ENCODE data around the gene ZBTB25.
A peak's percentile ranks its signal among the peaks of the same experiment; 100 is the strongest.

Gene ZBTB25

DNA sequence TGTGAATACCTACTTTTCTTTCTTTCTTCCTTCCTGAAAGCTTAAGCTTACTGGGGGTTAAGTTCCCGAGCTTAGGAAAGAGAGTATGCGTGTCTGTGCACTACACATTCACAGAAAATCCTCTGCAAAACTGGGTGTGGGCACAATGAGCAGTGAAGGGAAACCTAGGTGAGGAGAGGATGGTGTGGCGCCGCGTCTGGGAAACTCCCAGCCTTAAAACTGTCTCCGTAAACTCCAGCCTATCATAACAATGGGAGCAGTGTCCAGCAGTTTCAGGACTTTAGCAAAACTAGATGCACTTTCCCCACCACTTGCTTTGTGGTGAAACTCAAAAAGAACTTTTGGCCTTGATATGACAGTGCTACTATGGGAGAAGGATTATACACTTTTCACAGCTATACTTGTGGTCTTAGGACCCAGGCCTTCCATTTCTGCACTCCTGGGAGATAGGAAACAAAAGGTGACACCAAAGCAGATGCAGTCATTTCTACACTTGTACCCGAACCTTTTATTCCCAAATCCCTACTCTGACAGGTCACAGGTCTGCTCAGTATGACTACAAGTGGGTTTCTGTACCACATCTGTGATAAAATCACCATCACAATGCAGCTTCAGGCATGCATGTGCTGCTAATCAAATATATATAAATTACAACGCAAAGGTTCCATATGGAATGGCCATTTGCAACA lies 27.9 kb downstream of the ZBTB25 start:
- no peak for DNase-seq

DNA sequence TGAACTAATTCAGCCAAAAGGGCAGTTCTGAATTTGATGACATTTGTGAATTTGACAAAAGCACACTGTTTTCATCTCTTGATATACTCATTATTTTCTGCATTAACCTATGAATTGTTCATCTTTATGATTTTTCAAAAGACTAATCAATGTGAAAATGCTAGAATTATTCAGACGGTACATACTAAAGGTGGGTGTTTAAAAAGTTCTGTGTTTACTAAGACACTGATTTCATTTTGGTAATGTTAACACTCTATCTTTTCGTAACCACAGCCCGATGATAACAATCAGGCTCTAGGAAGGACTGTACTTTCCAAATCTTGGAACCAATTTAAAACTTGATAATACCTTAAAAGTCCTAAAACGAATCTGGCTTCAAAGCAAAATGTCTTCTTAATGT lies 28.9 kb downstream of the ZBTB25 start:
- DNase-seq: no peak

DNA sequence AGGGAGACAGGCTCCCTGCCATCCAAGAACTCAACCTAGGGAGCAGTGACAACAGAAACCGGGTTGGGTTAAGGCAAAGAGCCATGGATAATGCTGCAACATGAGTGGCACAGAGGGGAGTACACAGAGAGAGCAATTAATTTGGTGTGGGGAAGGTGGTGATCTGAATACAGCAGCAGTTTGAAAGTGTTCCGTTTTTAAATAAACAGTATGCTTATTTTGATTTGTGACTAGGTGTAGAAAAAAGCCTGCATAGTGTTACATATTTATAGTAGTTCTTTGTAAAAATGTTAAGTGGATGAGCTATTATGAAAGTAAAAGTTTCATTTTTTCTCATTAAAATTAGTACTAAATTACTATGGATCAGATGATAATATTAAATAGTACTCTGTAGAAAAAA lies 29.6 kb downstream of the ZBTB25 start:
- no peak for DNase-seq

DNA sequence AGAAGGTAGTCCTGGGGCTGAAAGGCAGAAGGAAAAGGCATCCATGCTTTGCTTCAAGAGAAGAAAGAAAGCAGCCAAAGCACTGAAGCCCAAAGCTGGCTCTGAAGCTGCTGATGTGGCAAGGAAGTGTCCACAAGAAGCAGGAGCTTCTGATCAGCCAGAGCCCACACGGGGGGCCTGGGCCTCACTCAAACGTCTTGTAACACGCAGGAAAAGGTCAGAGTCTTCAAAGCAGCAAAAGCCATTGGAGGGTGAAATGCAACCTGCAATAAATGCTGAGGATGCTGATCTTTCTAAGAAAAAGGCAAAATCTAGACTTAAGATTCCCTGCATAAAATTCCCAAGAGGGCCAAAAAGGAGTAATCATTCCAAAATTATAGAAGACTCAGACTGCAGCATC lies 35.2 kb downstream of the ZBTB25 start:
- no peak for DNase-seq

DNA sequence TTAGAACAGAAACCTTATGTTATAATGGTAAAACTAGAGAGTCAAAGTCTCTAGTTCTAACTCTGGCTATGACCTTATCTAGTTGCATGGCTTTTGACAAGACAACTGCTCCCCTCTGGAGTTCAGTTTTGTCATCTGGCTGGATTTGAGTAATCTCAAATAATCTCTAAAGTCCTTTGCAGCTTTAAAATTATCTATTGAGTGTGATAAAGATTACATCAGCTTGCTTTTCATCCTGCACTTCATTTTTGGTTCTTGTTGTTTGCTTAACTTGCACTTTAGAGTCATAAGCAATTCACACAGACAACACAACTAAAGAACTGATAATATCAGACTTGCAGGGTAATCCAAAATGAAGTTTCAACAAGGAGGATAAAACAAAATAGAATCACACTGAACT lies 36.1 kb downstream of the ZBTB25 start:
- no peak for DNase-seq

DNA sequence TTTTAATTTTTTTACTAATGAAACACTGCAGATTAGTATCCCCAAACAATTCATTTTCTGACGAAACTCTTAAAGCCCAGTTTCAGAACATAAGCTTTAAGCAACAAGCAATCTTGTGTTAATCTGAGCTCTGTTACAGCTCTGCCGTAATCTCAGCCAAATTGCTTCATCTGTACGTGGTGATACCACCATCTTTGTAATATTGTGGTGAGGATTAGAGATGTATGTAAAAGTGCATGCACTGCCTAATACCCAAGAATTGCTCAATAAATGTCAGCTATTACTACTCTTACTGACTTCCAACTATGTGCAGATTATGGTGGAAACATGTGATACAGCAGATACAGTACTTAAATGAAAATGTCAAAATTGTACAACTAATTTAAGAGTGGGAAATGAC lies 36.5 kb downstream of the ZBTB25 start:
- DNase-seq: no peak

DNA sequence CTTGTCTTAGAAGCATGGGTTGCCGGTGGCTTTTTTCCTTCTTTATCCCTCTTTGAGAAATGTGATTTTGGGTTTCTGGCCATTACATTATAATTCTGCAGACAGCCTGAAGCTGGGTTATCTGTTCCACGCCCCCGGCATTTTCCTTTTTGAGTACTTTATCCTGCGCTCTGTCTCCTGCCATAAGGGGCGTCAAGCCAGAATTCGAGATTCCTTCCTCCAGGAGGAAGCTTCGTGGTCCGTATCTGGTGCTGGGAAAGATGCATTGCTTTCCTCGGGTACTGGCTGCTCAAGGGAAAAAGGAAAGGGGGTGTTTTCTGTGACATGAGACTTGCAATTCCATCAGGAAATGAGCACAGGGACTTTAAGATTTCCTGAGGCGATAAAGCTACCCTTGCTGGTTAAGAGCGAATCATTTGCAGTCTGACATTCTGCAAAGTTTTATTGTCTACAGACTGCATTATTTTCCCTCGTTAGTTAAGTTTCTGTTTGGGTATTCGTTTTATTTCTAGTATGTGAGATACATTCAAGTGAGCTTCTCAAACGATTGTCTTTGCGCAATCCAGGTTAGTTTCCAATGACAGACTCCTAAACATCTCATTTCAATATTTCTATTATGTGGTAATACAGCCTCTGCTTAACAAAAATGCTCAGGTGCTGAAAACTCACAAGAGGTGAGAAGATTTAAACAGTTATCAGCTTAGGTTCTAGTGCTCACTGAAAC lies 37.6 kb downstream of the ZBTB25 start:
- peak; percentile 37 for DNase-seq

DNA sequence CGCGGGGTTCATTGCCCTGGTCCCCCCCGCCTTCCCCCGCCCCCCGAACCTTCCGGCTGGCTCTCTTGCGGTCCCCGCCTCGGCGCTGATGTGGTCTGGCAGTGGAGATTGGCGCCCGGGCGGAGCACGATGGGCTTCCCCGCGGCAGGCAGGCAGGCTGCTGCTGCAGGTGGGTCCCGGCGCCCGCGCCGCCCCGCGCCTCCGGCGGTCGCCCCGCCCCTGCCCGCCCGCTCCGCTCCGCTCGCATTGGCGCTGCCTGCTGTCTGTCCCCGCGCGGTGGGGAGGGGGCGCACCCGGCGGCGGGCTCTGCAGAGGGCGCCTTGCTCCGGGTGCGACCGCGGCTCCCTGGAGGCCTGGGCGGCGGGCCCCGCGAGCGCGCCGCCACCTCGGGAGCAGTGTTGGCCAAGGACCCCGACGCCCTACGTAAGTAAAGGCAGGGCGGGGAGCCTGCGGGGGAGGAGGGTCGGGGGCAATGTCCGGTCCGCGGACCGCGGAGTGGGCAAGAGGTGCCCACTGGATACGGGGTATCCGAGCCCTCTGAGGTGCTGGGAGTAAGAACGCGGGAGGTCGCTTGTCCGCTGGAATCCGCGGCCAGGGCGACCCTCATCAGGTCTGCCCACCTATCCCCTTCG lies 38.3 kb downstream of the ZBTB25 start, which contains the start of gene AKAP5:
TSS of gene AKAP5 (plus strand) at position 309 of the 632 bp plus-strand sequence. CDS start 2,896 bp downstream, outside the sequence.
- peak; percentile 88 for DNase-seq

DNA sequence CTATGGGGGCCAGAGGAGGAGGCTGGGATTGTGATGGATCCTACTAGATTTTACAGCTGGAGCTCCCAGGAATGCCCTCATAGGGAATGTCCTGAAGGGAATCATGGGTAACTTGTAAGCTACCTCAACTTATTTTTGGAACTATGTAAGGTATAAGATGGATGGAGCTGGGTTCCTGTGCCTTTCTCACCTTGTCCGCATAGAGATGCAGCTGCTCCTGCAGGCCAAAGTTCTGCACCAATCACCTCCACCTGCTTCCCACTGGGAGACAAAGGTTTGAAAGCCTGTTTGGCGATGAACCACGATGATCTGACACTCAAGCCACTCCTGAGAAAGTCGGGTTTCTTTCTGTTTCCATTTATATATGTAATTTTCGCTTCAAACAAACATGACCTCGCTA lies 39.0 kb downstream of the ZBTB25 start:
- peak; percentile 51 for DNase-seq

DNA sequence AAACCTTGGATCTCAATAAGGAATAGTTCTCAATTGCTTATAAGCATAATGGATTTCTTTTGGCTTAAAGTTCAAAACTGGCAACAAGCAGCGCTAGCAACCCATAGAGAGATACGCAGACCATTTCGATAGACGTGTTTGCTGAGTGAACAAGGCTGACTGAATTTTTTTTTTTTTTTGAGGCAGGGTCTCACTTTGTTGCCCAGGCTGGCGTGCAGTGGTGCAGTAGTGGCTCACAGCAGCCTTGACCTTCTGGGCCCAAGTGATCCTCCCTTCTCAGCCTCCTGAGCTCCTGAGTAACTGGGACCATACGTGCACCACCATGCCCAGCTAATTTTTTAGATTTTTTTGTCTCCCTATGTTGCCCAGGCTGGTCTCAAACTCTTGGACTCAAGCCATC lies 39.8 kb downstream of the ZBTB25 start:
- DNase-seq: no peak

DNA sequence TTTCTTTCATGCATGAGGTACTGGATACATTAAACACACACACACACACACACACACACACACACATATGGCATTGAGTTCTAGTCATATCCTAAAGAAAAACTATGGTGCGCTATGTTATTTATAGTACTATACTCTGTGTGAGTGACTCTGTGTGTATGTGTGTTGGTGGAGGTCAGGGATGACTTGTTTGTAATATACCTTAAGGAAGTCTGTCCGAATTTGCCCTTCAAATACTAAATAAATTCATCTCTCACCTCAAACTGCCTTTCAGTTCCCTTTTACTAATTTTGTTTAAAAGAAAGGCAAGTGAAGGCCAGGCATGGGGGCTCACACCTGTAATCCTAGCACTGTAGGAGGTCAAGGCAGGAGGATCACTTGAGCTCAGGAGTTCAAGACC lies 40.4 kb downstream of the ZBTB25 start:
- DNase-seq: no peak

DNA sequence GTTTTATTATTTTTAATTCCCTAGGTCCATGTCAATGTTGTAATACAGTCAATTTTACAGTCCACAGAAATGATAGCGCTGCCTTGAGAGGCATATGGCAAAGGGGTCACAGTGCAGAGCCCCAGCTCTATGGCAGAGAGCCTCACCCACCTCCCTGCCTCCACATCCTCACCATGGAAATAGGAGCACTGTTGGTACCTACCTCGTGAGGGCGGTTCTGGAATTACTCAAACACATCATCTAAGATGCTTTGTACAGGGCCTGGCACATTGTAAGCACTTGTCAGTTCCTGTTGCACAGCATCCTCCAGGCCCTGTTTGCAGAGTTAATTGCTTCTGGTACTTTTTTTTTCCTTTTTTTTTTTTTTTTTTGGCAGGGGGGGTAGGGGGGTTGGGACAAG lies 42.4 kb downstream of the ZBTB25 start:
- no peak for DNase-seq

DNA sequence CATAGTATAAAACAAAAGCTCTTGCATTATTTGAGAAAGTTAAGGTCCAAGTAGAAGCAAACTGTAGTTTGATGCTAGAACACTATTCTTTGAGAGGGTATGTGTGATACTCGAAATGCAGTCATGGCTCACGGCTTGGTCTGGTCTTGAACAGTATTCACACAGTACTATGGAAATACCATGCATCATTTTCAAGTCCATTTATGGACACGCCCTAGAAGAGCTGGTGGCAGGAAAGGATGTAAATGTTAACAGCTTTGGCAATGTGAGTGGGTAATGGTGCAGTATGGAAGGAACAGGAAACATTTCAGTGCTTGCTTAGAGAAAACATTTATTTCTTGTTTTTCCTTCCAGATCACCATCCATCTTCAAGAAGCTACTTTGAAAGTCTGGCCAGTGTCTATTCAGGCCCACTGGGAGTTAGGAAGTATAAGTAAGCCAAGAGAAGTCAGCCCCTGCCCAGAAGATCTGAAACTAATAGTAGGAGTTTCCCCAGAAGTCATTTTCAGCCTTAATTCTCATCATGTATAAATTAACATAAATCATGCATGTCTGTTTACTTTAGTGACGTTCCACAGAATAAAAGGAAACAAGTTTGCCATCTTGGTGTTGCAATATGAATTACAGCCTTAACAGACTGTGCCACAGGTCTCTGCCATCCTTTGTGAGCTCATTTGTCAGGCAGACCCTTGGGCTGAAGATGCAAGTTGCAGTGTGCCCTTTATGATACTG lies 44.1 kb downstream of the ZBTB25 start:
- DNase-seq: no peak

DNA sequence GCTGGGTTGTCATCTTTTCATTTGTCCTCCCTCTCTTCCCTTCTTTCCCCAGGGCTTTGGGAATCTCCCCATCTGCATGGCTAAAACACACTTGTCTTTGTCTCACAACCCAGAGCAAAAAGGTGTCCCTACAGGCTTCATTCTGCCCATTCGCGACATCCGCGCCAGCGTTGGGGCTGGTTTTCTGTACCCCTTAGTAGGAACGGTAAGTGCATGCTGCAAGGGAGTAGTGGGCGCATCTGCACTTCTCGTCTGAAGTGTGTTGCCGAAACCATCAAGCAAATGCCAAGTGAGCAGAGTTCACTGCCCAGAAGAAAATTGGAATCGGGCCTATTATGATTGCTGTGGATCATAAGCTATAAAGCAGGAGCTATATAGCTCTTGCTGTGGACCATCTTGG lies 49.0 kb downstream of the ZBTB25 start:
- no peak for DNase-seq

DNA sequence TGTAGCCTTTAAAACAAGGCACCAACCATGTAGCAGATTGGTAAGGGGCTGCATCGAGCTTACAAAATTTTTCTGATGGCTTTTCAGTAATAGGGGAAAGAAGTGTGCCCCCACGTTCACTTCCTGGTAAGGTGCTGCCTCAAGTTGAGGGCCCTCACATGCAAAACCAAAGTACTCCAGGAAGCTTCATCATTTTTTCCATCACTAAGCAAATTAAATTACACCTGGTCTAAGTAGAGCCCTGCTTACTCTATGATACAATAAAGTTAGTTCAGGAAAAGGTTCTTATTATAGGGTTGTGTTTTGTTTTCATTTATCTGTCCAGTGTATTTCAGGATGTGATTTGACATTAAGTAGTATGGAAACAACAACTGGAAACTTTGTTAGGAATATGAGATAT lies 53.4 kb downstream of the ZBTB25 start:
- no peak for DNase-seq

DNA sequence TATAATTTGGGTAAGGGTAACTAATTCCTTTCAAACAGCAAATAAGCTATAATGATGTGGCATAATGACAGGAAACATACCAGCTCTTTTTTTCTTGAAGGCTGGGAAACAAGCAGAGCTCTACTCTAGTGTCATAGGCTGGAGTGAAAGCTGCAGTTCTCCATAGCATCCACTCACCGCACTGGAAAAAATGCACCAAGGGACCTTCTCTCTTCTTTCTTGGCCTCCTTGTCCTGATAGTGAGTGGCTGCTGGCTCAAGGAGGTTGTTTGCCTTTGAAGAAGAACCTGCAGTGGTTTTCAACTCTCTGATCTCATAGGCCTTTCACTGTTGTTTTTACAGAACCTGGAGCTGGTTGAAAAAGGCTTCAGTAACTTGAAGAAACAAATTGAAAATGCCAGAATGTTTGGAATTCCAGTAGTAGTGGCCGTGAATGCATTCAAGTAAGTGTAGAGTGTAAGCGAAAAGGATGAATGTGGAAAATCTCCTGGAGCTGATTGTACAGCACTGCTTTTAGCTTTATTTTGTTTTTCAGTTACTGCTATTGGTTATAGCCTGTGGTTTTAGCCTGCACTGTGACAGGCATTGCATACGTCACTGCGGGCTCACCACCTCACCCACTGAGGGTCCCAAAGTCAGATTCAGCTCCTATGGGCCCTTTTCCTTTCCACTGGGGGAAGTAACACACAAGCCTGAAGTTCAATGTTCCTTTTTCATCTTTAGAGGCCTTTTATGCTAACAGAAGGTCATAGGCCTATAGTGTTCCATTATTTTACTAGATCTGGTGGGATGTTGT lies 55.6 kb downstream of the ZBTB25 start:
- DNase-seq: no peak

DNA sequence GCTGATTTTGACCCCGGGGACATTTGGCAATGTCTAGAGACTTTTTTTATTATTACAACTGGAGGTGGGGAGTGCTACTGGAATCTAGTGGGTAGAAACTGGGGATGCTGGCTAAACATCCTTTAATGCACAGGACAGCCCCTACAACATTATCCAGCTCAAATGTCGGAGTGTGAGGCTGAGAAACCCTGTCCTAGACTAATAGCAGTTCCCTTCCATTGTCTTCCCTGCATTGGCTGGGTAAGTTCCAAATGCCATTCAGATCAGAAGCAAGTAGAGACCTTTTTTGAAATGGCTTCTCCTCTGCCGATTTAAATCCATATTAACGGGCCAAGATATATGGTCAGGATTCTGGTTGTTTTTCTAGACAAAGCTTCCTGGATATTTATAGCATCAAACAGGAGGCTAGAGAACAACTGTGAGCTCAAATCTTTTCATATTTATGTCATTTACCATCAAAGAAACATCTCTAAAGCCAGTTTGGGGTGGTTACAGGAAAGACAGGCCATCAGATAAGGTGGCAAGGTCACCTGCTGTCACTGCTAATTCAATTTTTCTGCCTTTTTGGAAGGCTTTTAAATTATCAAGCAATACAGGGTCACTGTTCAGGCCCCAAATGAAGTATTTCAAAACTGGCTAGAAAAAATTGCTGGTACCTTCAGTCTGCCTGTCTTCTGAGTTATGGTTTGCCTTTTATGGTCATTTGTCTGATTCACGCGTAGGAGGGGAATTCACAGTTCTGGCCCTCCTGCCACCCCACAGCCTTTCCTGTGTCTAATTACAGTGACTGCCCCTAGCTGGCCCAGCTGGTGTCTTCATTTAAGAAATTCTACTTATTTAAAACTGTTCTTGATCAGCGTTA lies 58.4 kb downstream of the ZBTB25 start:
- DNase-seq: no peak

DNA sequence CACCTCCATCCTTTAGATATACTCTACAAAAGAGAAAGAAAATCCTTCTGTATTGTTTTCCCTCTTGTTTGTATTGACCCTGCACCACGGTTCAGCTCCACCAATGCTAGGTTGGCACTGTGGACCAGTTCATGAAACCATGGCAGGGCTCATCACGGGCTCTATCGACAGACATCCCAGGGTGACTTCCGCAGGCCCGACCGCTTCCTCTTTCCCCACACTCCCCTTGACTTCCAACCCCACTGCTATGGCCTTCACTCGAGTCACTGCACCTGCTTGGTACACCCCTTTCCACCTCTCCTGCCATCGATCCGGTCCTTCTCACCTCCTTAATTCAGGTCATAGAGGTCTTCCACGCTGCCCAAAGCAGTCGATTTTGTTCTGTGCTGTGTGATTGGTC lies 59.5 kb downstream of the ZBTB25 start:
- DNase-seq: no peak

DNA sequence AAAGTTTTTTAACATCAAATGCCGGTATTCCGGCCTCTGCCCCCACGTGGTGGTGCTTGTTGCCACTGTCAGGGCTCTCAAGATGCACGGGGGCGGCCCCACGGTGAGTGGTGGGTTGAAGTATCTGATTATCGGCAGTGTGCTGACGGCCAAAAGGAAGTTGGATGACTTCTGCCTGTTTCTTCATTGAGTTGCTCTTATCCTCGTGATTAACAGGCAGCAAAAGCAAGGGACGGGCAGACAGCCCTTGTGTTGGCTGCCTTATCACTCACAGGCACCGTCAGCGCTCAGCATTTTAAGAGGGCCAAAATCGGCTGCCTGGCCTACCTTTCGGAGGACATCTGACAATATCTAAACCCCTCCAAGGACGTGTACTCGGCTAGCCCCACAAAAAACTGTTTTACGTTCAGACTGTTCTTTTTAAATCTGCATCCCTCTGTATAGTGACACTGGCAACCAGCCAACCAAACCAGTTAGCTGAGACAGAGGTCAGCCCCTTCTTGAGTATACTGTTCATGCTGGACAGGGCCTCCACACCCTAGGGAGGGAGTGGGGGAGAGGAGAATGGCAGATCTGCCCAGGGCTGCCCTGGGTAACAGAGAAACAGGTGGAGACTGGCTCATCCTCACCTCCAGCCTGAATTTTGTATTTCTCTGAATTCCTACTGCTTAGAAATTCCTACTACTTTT lies 61.2 kb downstream of the ZBTB25 start:
- DNase-seq: no peak

DNA sequence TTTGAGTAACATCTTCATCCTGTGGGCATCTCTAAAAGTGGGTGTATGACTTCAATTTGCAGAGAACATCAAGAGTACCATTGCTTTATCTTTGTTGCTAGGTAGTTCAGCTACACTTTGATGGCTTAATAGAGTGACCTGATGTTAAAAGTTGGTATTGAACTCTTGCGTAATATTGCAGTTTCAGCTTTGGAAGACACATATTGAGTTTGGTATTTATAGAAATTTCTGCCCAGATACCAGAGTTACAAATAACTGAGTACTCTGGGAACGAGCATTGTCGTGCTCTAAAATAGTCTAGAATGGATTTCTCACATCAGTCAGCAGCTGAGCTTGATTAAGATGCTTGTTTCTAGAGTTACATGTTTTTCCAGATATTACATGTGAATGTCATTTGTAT lies 63.1 kb downstream of the ZBTB25 start:
- no peak for DNase-seq

DNA sequence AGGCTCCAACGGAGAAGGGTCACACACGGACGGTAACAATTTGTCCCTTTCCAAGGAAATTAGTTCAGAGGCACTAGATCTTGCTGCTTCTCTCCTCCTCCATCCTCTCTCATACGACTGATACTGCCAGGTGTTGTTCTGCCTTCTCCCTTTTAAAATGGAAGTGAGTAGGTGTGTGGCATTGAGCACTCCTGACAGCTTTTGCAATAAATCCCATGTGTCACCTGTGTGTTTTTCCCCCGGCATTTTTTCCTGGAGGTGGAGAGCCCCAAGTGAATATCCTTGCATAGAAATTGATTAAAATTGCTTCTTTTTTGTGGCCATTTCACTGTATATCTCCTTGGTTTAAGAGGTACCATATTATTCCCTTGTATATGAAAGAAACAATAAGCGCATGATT lies 64.5 kb downstream of the ZBTB25 start:
- DNase-seq: no peak
